GM12878 (cell line): Measurements from ENCODE around the gene ARHGAP32. TPM values are rescaled to one million over a fixed set of nuclear protein-coding genes. Genes with fewer than 3 reads are reported as not detected.

Source experiments
- ATAC-seq: fragments of 200-7000 bp; cut with Tn5 transposase; 3 replicates; pipeline ENCODE4 v1.9.1; 2020; ENCODE audit warnings: mild to moderate bottlenecking, moderate library complexity
- BruUV-seq: library from RNA; stranded (reverse); fragments of 400-500 nt; replicated peaks from 2 replicates; lab custom pipeline; 2021; lab: Mats Ljungman, UMichigan
- CTCF ChIA-PET: fragments of 300-600 bp; sonication (Branson Sonifier 250); formaldehyde crosslinking; extraction: SDS; loops from one replicate; lab custom pipeline; 2021; ENCODE audit warnings: inconsistent platforms; lab: Yijun Ruan, JAX
- POLR2A ChIA-PET: fragments of 350-600 bp; formaldehyde crosslinking; extraction: SDS; loops from one replicate; lab custom pipeline; 2021; ENCODE audit warnings: inconsistent platforms; lab: Charles Lee
- RAD21 ChIA-PET: fragments of 300-600 bp; sonication (Branson Sonifier 250); formaldehyde crosslinking; loops from one replicate; lab custom pipeline; 2023; ENCODE audit warnings: antibody characterized with exemption; ENCODE audit not compliant: unreplicated experiment; lab: Charles Lee
- SMC1A ChIA-PET: fragments of 300-600 bp; sonication (Branson Sonifier 250); formaldehyde crosslinking; loops from one replicate; lab custom pipeline; 2023; ENCODE audit not compliant: unreplicated experiment, uncharacterized antibody; lab: Charles Lee
- DNase-seq: peaks from one replicate; pipeline ENCODE4 v3.0.0-alpha.2; 2011; ENCODE audit warnings: low read depth, low spot score
- FAIRE-seq: peaks from 3 replicates; lab custom pipeline; 2011; peaks lifted over from hg19 to GRCh38; lab: Jason Lieb, UNC
- H2AFZ ChIP-seq: 2 replicates; pipeline ENCODE4 v1.6.0; 2011; ENCODE audit warnings: low read depth, low read length, control low read depth; ENCODE audit not compliant: control insufficient read depth
- H3K27ac ChIP-seq: 2 replicates; pipeline ENCODE4 v1.5.1; 2011; ENCODE audit warnings: control low read depth; ENCODE audit not compliant: control insufficient read depth, insufficient read depth
- H3K27me3 ChIP-seq, 2 experiments: replicated peaks in 1 of 2; 2 replicates each; pipeline versions ENCODE4 v1.6.0 to v1.6.1; 2011; ENCODE audit warnings: low read length in 1 of 2; ENCODE audit not compliant: control insufficient read depth in 2 of 2, insufficient read depth in 2 of 2
- H3K36me3 ChIP-seq, 2 experiments: 2 replicates each; pipeline ENCODE4 v1.5.1; 2011; ENCODE audit warnings: low read length in 1 of 2; ENCODE audit not compliant: control insufficient read depth in 2 of 2, insufficient read depth in 2 of 2
- H3K4me1 ChIP-seq: 2 replicates; pipeline ENCODE4 v1.6.1; 2011; ENCODE audit warnings: mild to moderate bottlenecking, low read length, moderate library complexity, mixed read lengths; ENCODE audit not compliant: control insufficient read depth, insufficient read depth
- H3K4me2 ChIP-seq: 2 replicates; pipeline ENCODE4 v1.6.0; 2011; ENCODE audit warnings: control low read depth; ENCODE audit not compliant: control insufficient read depth, insufficient read depth
- H3K4me3 ChIP-seq: fragments of 200-600 bp; sonication (generic); 2 replicates; pipeline ENCODE4 v1.5.1; 2016
- H3K79me2 ChIP-seq: 2 replicates; pipeline ENCODE4 v1.6.0; 2011; ENCODE audit warnings: low read length; ENCODE audit not compliant: control insufficient read depth, insufficient read depth
- H3K9ac ChIP-seq: 2 replicates; pipeline ENCODE4 v1.8.0; 2011; ENCODE audit warnings: low read length, control low read depth, mixed read lengths; ENCODE audit not compliant: control insufficient read depth, insufficient read depth
- H3K9me3 ChIP-seq: replicated peaks from 3 replicates; pipeline ENCODE4 v1.5.1; 2011; ENCODE audit warnings: mild to moderate bottlenecking, low read length; ENCODE audit not compliant: control insufficient read depth, insufficient read depth
- H4K20me1 ChIP-seq: 2 replicates; pipeline ENCODE4 v1.6.0; 2011; ENCODE audit not compliant: control insufficient read depth, insufficient read depth
- CBFB ChIP-seq: IDR thresholded peaks from 2 replicates; pipeline ENCODE4 v1.6.1; 2016; ENCODE audit warnings: antibody characterized with exemption, low read depth
- CBX3 ChIP-seq: fragments of 200-600 bp; sonication (generic); IDR thresholded peaks from 2 replicates; pipeline ENCODE4 v1.6.1; 2016; ENCODE audit warnings: low read depth, borderline replicate concordance
- CHD4 ChIP-seq: fragments of 200-600 bp; sonication (generic); IDR thresholded peaks from 2 replicates; pipeline ENCODE4 v1.6.1; 2016; ENCODE audit warnings: mild to moderate bottlenecking
- CTCF ChIP-seq, 3 experiments: IDR thresholded peaks in 2 of 3; conservative IDR thresholded peaks in 1 of 3; 2 replicates each; pipeline ENCODE4 v1.5.1; 2011; ENCODE audit warnings: low read depth in 3 of 3, low read length in 3 of 3, mild to moderate bottlenecking in 3 of 3, control low read depth in 2 of 3, moderate library complexity in 2 of 3, inconsistent platforms in 1 of 3, mixed read lengths in 1 of 3; ENCODE audit not compliant: control insufficient read depth in 2 of 3, insufficient read depth in 1 of 3; ENCODE audit errors: extremely low read depth in 1 of 3
- DPF2 ChIP-seq: fragments of 450-650 bp; IDR thresholded peaks from 2 replicates; pipeline ENCODE4 v1.6.1; 2017; ENCODE audit warnings: mild to moderate bottlenecking
- ETV6 ChIP-seq, 2 experiments: fragments of 450-650 bp in 1 of 2; IDR thresholded peaks in 1 of 2; conservative IDR thresholded peaks in 1 of 2; 2 replicates each; pipeline ENCODE4 v1.6.1; 2014; ENCODE audit warnings: antibody characterized with exemption in 1 of 2, borderline replicate concordance in 1 of 2, low read depth in 1 of 2, mild to moderate bottlenecking in 1 of 2, moderate library complexity in 1 of 2
- HDAC2 ChIP-seq: fragments of 200-600 bp; sonication (generic); IDR thresholded peaks from 2 replicates; pipeline ENCODE4 v1.6.1; 2017
- JUND ChIP-seq: IDR thresholded peaks from 2 replicates; pipeline ENCODE4 v1.6.1; 2012; ENCODE audit warnings: low read depth, mild to moderate bottlenecking, low read length, improper control_type of control experiment, moderate library complexity
- NR2F1 ChIP-seq: fragments of 450-650 bp; conservative IDR thresholded peaks from 2 replicates; pipeline ENCODE4 v1.6.1; 2017; ENCODE audit warnings: mild to moderate bottlenecking
- PRDM15 ChIP-seq: fragments of 450-650 bp; formaldehyde crosslinking; IDR thresholded peaks from 2 replicates; pipeline ENCODE4 v1.4.0; 2020; ENCODE audit warnings: mild to moderate bottlenecking, moderate library complexity
- TARDBP ChIP-seq: IDR thresholded peaks from 2 replicates; pipeline ENCODE4 v1.6.1; 2016; ENCODE audit warnings: borderline replicate concordance
- ZZZ3 ChIP-seq: IDR thresholded peaks from 2 replicates; pipeline ENCODE4 v1.6.1; 2011; ENCODE audit warnings: low read depth; ENCODE audit not compliant: control insufficient read depth, insufficient read length
- WGBS: methylation state at CpG from one replicate; pipeline ENCODE4 v1.1.6; 2016; ENCODE audit warnings: low lambda C conversion rate; ENCODE audit not compliant: insufficient replicate concordance, insufficient coverage; ENCODE audit errors: missing lambda C conversion rate; 5-methylcytosine and 5-hydroxymethylcytosine counted together
- in situ Hi-C: fragments of 300-500 bp; cut with MboI; formaldehyde crosslinking; loops from 9 replicates; pipeline ENCODE4 v1.14.3; 2018; ENCODE audit warnings: mixed read lengths
- intact Hi-C: fragments of 100-400 bp; cut with micrococcal nuclease; formaldehyde crosslinking; loops from one replicate; pipeline ENCODE4 v1.14.2; 2022; ENCODE audit not compliant: unreplicated experiment
- polyA plus RNA-seq, 11 experiments: library from polyadenylated mRNA; depleted of rRNA in 4 of 11; unstranded in 6 of 11; stranded (reverse) in 5 of 11; fragments of >200 nt; fragmentation: Nextera tagmentation in 4 of 11; fragmentation: Illumina TruSeq in 1 of 11; extraction: Ambion mirVana in 4 of 11; extraction: Trizol in 1 of 11; gene quantifications; 1 replicate in 1 of 11; 2 replicates in 10 of 11; pipeline versions ENCODE4 v1.2.1 to v1.2.3, GENCODE V29; 2011 to 2016; ENCODE audit warnings: inconsistent platforms in 2 of 11, missing spikeins in 2 of 11, low read depth in 1 of 11
- total RNA-seq, 4 experiments: library from RNA; depleted of rRNA in 3 of 4; stranded (reverse); fragments of >200 nt in 3 of 4; fragmentation: Illumina TruSeq in 1 of 4; extraction: Trizol in 1 of 4; gene quantifications; 2 replicates each; pipeline versions ENCODE4 v1.2.1 to v1.2.3, GENCODE V29; 2013 to 2021
- TF ChIP-seq, protein P1 (sequence below): IDR thresholded peaks from 2 replicates; pipeline ENCODE4 v1.6.1; 2011; ENCODE audit warnings: low read depth, low read length, improper control_type of control experiment, borderline replicate concordance
- TF ChIP-seq, protein P2 (sequence below): IDR thresholded peaks from 2 replicates; pipeline ENCODE4 v1.6.1; 2011; ENCODE audit warnings: borderline replicate concordance, low read depth, mild to moderate bottlenecking, moderate library complexity, mixed read lengths, low read length; ENCODE audit not compliant: insufficient read depth; ENCODE audit errors: extremely low read length

The ARHGAP32 gene
- total and polyA plus RNA-seq, 10 of the 15 experiments (the other 5 are each of a cell fraction or from before 2014, with no cell fraction given), result under 0.01 to 0.46 (median 0.12) TPM; not detected in 1

- no peaks in the 10 kb centered on the region for H3K4me1 ChIP-seq
- H3K4me3 ChIP-seq, result no peak overlapping the region
- ChIA-PET RAD21 (no interaction called here), SMC1A (interaction anchor here (0.5 kb wide), 1 partner anchor 1193 kb away, joined by 3 read pairs; no protein-coding TSS in a partner anchor), CTCF (no interaction called here), POLR2A (no interaction called here)
- no TSS peak for BruUV-seq
- H2AFZ ChIP-seq, result no peak overlapping the region
- no peaks in the 10 kb centered on the region for H3K27me3 ChIP-seq
- TF ChIP-seq CBX3, result no peak
- no peak for TF ChIP-seq NR2F1
- TF ChIP-seq TARDBP, result no peak
- no peak for TF ChIP-seq DPF2
- TF ChIP-seq, protein P1, sequence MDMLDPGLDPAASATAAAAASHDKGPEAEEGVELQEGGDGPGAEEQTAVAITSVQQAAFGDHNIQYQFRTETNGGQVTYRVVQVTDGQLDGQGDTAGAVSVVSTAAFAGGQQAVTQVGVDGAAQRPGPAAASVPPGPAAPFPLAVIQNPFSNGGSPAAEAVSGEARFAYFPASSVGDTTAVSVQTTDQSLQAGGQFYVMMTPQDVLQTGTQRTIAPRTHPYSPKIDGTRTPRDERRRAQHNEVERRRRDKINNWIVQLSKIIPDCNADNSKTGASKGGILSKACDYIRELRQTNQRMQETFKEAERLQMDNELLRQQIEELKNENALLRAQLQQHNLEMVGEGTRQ, result no peak
- no peak for TF ChIP-seq JUND
- no peak for TF ChIP-seq ETV6 (conservative IDR thresholded peaks at IDR 0.05 in 1 of 2, IDR thresholded peaks at IDR 0.05 in 1 of 2; ENCODE audit: borderline replicate concordance in 1 of 2, low read depth in 1 of 2)
- TF ChIP-seq PRDM15 (CRISPR knock-in tag), result no peak
- TF ChIP-seq CHD4, result no peak
- TF ChIP-seq CBFB, result no peak
- TF ChIP-seq, protein P2, sequence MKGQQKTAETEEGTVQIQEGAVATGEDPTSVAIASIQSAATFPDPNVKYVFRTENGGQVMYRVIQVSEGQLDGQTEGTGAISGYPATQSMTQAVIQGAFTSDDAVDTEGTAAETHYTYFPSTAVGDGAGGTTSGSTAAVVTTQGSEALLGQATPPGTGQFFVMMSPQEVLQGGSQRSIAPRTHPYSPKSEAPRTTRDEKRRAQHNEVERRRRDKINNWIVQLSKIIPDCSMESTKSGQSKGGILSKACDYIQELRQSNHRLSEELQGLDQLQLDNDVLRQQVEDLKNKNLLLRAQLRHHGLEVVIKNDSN, result no peak
- no peak for TF ChIP-seq HDAC2
- no peak for TF ChIP-seq CTCF (IDR thresholded peaks at IDR 0.05 in 2 of 3, conservative IDR thresholded peaks at IDR 0.05 in 1 of 3; ENCODE audit: control insufficient read depth in 2 of 3, extremely low read depth in 1 of 3, insufficient read depth in 1 of 3, low read depth in 3 of 3, low read length in 3 of 3)
- TF ChIP-seq ZZZ3, result no peak
- H3K4me2 ChIP-seq, result no peak overlapping the region
- no peak overlapping the region for H3K9ac ChIP-seq
- no peaks in the 10 kb centered on the region for H3K36me3 ChIP-seq
- in situ Hi-C loops (no loop called here), intact Hi-C loops (no loop called here)
- no peaks in the 10 kb centered on the region for H3K9me3 ChIP-seq
- no peaks in the 10 kb centered on the region for H4K20me1 ChIP-seq
- no peak overlapping the region for H3K27ac ChIP-seq
- DNase-seq (no peak), ATAC-seq (no peak), FAIRE-seq (no peak)
- no peaks in the 10 kb centered on the region for H3K79me2 ChIP-seq
- WGBS, result 0% methylated on average over 1 of the region's 1 CpG
Measured at GRCh38 chr11:129090056-129090455, 102.1 kb downstream of the ARHGAP32 start.
